HG02973 (cell line): ENCODE results near the gene MRPL40.
"Not testable (repeated sequence)": the region's sequence is repeated elsewhere in the genome, so short reads cannot be mapped to it uniquely, and the experiment has no call there.

Experiments
- ATAC-seq: cut with Tn5 transposase; IDR thresholded peaks from one replicate; pipeline ENCODE4 v1.9.1; 2021; ENCODE audit warnings: moderate library complexity; ENCODE audit not compliant: unreplicated experiment

Gene MRPL40

DNA sequence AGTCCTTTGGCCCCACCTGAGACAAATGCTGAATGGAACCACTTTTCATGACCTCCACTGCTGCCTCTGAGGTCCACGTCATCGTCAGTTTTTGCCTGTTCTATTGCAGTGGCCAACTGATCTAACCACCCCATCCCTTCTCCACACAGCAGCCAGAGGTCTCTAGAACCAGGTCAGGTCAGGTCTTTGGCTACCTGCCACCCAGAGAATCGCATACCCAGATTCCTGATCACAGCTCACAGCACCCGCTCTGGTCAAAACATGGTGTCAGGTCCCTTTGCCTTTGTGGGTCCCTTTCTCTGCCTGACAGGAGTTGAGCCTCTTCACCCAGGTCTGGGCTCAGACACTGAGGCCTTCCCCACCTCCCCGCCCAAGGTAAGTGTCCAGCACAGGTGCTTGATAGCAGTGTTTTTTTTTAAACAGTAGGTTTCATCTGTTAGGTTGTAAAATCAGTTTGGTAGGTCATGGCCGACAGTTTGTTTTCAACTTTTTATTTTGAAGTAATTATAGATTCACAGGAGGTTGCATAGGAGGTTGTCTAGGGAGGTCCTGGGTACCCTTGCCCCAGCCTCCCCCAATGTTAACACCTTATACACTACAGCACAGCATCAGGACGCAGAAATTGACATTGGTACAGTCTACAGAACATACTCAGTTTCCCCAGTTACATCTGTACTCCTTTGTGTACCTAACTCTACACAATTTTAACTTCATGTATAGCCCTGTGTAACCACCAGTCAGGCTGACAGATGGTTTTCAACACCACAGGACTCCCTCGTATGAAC, 8.3 kb downstream of the MRPL40 start:
- no peak for ATAC-seq

DNA sequence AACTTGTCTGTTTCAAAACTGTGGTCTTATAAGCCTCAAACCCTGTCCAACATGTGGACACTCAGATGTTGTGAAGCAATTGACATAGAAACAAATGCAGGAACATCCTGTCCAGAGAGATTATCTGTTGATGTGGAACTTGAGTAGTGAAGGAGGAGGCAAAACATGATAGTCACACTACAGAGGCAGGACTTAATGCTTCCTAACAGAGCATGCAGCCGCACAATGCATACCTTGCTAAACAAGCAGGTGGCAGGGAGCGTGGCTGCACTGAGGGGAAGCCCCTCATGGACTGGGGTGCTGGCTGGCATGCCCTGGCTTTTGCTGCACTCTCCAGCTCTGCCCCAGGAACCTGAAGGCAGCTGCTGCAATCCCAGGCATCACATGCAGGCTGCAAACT, 9.8 kb downstream of the MRPL40 start:
- ATAC-seq, result no peak

DNA sequence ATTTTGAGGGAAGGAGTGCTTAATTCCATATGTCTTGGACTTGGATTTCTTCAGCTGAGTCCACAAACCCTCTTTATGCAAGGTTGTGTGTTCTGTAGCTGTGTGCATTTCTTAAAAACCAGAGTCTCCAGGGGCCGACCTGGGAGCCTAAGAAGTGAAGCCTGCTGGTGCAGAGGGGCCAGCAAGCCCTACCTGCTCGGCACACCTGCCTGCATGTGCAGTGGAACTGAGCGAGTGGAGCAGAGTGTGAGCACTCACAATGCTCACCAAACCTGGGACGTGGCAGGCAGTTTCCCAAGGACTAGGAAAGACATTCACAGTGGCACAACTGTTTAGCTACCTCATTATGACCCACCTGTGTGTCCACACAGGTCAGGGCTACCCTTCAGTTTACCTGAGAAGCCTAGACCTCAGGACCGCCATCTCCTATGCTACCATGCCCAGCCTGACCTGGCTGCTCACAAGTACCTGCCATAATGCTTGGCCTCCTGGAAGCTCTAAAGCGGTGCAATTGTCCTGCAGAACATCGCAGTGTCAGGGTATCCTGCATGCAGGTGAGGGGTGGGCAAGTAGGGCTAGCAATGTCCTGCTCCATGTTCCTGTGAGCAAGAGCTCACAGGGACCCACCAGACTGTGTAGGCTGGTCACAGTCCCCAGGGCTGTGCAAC, 11.3 kb downstream of the MRPL40 start:
- no peak for ATAC-seq

DNA sequence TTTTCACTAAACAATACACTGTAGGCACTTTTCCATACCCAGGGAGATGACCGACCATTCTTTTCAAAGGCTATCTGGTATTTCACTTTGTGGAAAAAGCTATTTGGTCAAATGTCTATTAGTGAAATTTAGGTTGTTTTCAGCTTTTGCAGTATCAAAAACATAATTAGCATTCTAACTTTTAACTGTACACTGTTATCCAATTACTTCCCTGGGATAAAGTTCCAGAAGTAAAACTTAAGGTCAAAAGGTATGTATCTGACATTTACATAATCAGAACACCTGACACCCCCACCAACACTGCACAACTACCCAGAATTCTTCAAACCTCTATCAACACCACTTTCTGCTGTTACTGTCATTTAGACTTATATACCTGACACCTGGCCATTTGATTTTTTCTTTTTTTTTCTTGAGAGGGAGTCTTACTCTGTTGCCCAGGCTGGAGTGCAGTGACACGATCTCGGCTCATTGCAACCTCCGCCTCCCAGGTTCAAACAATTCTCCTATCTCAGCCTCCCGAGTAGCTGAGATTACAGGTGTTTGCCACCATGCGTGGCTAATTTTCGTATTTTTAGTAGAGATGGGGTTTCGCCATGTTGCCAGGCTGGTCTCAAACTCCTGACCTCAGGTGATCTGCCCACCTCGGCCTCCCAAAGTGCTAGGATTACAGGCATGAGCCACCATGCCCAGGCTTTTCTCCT, 13.1 kb downstream of the MRPL40 start:
- not testable (repeated sequence) for ATAC-seq

DNA sequence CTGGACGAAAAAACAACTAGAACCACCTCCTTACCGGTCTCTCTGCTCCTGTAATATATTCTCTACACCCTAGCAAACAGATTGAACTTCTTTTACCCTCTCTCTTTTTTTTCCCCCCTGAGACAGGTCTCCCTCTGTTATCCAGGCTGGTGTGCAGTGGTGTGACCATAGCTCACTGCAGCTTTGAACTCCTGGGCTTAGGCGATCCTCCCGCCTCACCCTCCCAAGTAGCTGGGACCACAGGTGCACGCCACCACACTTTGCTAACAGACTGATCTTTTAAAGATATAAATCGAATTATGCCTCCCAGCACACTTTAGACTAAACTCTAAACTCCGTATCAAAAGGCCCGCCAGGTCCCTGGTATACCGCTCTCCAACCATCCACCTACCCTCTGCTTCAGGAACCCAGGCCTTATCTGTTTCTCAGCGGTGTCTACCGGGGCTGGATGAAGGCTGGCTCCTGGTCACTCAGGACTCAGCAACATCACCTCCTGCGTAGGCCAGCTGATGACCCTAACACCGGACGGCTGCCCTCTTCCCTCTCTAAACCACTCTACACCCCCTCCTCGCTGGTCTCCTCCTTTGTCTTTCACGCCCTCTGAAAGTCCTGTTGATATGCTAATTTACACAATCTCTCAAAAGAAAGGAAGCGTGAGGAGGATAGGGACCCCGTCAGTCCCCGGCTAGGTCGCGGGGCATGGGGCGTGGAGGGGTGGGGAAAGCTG, 14.4 kb downstream of the MRPL40 start:
- ATAC-seq, result no peak

DNA sequence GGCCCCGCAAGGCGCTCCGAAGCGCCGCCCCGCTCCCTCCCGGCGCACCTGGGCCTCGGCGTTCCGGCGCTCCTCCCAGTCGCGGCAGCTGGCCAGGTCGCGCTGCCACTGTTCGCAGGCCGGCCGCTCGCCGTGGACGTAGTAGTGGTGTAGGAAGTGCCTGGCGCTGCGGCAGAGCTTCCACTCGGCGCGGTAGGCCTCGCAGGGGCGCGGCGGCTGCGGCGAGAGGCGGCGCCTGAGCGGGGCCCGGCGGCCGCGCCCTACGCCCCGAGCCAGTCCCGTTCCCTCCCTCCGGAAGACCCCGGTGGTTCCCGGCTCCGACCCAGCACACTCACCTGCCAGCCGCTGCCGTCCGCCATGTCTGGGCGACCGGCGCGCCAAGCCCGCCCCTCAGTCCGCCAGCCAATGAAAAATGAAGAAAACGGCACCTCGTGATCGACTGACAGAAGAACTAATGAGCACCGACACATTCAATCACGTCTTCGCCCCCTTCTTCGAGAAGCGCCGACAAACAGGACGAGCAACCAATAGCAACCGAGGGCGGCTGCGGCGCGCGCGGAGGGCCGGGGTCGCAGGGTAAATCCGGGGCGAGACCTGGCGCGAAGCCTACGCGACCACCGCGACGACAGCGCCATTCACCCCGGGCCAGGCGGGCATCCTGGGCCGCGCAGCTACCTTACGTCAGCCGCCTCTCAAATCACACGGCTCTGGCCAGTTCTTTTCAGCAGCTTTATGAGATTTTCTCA, 15.2 kb downstream of the MRPL40 start, which contains the start of gene C22orf39:
TSS of gene C22orf39 (minus strand) at position 382 of the 746 bp plus-strand sequence. CDS start at position 359, 23 bp downstream.
- peak; percentile 68 for ATAC-seq

DNA sequence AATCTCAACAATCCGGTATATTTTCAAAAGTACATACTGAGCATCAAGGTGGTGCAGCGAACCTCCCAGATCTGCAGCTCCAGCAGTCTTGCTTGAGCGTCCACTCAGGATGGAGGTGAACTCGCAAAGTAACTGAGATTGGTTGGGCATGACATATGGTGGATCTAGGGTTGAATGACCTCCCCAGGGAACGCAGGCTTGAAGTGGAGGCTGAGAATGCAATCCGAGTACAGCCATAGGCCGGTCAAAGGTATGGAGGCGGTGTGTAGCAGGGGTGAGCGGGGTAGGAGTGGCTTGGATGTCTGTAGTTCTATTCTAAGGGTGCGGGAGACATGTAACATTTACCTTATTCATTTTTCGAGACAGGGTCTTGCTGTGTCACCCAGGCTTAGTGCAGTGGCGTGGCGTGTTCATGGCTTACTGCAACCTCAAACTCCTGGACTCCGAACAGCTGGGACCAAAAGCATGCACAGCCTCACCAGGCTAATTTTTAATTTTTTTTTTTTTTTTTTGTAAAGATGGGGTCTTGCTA, 15.8 kb downstream of the MRPL40 start:
- ATAC-seq, result no peak

DNA sequence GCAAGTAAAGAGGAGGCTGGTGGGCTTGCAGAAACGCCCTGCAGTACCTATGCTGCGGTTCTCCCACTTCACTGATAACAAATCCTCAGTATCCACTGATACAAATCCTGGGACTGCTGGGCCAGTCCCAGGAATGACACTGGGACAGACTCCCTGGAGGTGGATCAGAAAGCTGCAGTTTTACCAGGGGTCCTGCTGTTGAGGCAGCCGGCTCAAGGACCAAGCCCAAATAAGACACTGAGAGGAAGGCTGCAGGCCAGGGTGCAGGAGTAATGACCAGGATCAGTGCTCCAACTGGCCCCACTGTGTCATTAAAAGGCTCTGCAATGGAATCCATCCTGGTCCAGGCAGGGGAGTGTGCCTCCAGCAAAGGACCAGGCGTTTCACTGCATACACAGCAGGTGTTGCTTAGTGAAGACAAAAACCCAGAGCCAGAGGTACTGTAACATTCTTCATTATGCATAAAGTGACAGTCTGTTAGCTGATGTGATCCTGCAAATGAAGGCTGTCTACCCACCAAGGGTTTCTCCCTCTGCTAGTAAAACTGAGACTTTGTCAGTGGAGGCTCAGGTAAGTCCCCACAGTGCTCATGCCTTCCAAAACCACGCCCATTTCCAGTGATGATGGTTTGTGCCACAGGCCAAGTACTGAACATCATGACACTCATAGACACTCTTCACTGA, 16.5 kb downstream of the MRPL40 start:
- no peak for ATAC-seq

DNA sequence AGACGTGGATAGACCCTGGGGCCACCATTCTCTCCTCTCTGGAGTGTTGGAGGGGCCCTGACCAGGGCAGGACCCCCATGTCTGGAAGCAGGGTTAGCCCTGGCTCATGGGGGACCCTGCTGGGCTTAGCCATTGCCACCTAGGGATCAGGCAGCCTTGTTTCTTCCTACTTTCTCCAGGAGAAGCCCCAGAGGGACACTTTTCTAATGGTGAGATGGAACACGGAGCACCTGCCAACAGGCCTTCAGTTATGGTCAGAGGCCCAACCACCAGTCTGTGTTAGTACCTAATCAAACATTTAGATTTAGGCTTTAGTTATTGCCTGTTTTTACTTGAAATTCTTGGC, 17.1 kb downstream of the MRPL40 start:
- no peak for ATAC-seq

DNA sequence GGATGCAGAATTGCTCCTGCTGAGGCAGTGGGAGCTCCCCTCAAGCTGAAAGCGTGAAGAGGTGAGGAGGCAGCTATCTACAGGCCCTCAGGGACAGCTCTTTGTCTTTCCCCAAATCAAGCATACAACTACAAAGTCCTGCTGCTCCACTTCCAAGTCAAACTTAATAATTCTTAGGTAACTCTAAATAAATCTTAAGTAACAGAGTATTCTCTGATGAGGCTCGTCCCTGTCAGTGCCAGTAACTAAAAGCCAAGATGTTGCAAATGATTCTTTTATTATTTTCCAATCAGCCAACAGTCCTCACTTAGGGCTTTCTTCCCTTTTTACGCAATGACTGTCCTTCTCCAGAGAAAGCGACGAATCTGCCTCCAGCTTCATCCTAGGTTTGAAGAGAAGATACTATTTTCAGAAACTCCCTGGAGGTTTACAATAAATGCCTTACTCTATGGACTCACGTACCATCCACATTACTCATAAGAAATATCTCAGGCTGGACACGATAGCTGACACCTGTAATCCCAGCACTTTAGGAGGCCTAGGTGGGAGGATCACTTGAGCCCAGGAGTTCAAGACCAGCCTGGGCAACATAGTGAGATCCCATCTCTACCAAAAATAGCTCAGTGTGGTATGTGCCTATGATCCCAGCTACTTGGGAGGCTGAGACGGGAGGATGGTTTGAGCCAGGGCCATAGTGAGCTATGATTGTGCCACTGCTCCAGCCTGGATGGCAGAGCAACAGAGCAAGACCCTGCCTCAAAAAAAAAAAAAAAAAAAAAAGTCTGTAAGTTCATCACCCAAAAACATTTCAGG, 18.2 kb downstream of the MRPL40 start:
- no peak for ATAC-seq

DNA sequence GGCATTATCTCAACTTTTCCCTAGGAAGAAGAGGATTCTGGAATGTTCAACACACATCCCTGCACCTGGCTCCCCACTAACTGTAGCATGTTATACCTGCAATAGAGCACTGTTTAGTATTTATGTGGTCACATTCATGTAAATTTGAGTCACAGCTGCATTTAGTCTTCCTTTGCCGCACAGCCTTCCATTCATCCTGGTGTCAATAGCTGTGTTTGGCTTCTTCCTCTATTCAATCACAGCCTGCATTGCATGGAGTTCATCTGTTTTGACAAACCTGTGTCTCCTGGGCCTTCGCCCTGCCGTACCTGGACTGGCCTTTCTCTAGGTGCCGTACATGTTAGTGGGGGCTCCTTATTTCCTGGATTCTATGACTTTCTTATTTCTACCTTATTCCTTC, 19.2 kb downstream of the MRPL40 start:
- ATAC-seq, result no peak

DNA sequence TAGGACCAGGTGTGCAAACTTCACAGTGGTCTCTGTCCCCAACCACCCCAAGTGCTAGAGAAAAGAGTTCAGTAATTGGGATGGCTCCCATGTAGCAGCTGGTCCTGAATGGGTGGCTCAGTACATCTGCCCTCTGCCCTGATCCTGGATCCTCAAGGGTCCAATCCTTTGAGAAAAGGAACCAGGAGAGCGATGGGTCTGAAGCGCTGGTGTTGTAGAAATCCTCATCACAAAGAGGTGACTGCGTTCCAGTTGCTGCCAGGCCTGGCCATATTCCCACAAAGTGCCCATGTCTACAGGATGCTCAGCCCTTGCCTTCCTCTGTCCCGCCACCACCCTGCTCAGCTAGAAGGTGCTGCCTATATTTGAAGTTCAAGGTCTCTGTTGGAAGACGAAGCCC, 21.4 kb downstream of the MRPL40 start:
- no peak for ATAC-seq

DNA sequence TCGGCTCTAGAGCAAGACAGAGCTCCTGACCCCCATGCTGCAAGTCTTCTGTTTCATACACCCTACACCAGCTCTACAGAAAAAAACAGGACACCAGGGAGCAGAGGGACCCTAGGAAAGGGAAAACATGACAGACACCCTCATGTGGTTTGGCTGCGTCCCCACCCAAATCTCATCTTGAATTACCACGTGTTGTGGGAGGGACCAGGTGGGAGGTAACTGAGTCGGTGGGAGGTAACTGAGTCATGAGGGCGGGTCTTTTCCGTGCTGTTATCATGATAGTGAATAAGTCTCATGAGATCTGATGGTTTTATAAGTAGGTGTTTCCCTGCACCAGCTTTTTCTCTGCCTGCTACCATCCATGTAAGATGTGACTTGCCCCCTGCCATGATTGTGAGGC, 21.8 kb downstream of the MRPL40 start:
- ATAC-seq, result no peak

DNA sequence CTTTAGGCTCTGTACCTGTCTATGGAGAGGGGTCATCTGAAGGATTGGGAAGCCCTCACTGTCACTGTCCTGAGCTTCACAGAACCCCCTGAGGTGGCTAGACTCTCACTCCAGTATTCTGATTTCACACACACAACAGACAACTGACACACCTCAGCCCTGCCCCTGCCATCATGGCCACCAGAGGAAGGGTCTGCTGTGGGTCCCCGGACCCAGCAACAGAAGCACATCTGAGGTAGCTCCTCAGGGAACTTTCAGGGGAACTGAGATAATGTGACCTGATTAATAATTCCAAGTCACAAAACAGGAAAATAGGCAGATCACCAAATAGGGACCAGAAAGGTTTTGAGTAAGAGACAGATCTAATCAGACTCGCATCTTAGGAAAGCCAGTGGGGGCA, 22.7 kb downstream of the MRPL40 start:
- ATAC-seq, result no peak

DNA sequence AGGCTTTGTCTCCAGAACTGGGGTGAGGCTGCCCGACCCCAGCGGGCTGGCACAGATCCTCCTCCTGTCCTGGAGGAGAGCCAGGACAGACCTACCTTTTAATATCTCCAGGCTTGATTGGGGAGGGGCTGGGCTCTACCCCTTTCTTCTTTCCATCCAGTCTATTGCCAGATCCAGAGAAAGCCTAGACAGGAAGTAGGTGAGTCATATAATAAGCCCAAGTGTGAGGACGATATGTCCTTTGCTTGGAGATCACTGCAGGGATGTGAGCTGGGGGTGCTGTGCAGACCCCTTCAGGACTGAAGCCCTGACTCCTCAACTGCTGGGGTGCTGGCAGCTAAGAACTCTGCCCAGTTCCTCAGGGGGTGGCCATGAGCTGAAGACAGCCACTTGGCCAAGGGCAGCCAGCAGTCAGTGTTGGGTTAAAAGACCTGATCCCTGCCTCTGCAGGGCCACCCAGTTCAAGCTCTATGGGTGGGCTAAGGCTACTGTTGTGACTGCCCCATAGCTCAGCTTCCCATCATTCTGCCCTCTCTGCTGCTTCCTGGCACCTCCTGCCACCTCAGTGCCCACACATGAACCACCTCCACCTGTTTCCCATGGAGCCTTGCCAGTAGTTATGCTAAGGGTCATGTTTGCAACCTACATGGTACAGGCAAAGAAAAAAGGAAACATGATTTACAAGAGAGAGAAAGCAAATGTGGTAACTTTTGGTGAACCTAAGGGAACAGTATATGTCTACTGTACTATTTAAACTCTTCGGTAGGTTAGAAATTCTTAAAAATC, 23.4 kb downstream of the MRPL40 start:
- no peak for ATAC-seq

DNA sequence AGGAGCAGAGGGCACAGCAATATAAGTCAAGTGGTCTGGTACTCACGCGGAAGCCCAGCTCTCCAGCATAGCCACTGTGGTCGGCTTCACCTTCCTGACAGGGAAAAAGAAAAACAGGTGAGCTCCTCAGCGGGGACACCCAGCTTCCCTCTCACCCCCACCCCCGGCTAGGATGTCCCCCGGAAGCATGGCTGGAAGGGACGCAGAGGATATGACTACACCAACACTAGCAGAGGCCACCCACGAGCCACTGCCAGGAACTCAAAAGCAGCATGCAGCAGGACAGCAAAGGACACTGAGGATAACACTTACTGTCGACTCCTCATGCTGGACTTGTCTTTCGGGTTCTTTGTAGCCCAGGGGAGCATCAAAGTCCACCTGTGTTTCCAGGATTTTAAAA, 24.2 kb downstream of the MRPL40 start:
- no peak for ATAC-seq

DNA sequence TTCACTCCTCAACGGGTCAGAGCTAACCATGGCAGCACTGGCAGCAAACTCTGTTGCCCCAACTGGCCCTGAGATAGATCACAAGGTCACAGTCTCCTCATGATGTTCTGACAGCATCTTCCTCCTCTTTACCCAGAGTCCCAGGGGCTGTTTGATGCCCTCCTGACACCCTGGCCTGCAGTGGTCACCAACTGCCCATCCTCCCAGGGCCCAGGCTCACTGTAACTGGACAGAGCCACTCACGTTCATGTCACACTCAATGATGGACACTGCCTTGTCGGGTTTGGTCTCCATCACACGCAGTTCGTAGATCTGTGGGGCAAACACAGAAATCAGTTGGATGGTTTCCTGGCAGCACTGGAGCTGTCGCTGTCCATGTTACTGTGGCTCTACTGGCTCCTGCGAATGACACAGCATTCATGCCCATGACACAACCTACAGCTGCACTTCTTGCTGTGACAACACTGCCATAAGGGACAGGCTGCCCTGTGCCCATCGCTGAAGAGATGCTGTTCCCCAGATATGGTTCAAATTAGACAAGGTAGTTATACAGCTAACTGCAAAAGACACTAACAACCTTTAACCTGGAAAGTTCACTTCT, 25.6 kb downstream of the MRPL40 start:
- no peak for ATAC-seq

DNA sequence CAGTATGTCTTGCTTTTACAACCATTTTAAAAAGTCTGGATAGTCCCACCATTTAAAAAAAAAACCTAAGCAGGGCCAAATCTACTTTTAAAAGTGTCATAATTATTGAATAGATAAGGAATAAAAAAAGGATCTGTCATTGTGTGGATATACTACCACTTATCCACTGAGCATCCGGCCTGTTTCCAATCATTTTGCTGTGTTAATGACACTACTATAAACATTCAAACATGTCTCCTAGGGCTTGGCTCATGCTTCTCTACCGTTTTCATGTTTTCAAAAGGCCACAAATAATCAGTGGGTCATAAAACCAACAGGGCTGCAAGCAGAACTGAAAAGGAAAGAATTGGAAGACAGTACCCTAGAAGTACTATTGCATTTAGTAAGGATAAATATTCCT, 27.7 kb downstream of the MRPL40 start:
- no peak for ATAC-seq
